Measurements from ENCODE around the gene CARMIL1. TPM values are rescaled to one million over a fixed set of nuclear protein-coding genes. Genes with fewer than 3 reads are reported as not detected.

CARMIL1 gene
- polyA plus RNA-seq, 1 of the 3 experiments (the other 2 are of a cell fraction): 1.7 TPM

GRCh38 chr6:25464225-25464624 is 185.1 kb downstream of the CARMIL1 start:
- no peaks in the 10 kb centered on the region for H3K27me3 ChIP-seq (ENCODE audit: insufficient read depth)
- TF ChIP-seq GATA2 (CRISPR knock-in tag; IDR thresholded peaks at IDR 0.05) (no peak), SMC3 (IDR thresholded peaks at IDR 0.05; ENCODE audit: low read depth, low read length) (no peak), NRF1 (IDR thresholded peaks at IDR 0.05; ENCODE audit: low read depth, low read length) (no peak)
- no peaks in the 10 kb centered on the region for H3K4me1 ChIP-seq (ENCODE audit: control insufficient read depth in 1 of 2, insufficient read depth in 2 of 2, low read depth in 1 of 2, low read length in 1 of 2)
- ChIA-PET POLR2A (no interaction called here), CTCF (interaction anchor here (0.7 to 1.4 kb wide), 2 partner anchors 10 to 26 kb away, joined by 3 to 4 read pairs; no protein-coding TSS in a partner anchor)
- WGBS (ENCODE audit: low lambda C conversion rate): 88% methylated on average over 1 of the region's 1 CpG
- H3K9ac ChIP-seq: no peak overlapping the region
- H3K79me2 ChIP-seq (ENCODE audit: insufficient read depth): no peaks in the 10 kb centered on the region
- no peaks in the 10 kb centered on the region for H4K20me1 ChIP-seq (ENCODE audit: insufficient read depth)
- no peak overlapping the region for H2AFZ ChIP-seq (ENCODE audit: low read depth)
- no peaks in the 10 kb centered on the region for H3F3A ChIP-seq (replicated peaks; ENCODE audit: insufficient read depth)
- H3K9me3 ChIP-seq: no peaks in the 10 kb centered on the region
- no peak overlapping the region for H3K27ac ChIP-seq (ENCODE audit: low read depth in 2 of 2, low read length in 1 of 2)
- H3K4me3 ChIP-seq (ENCODE audit: low read depth in 2 of 2, low read length in 1 of 2): no peak overlapping the region
- no peaks in the 10 kb centered on the region for H3K36me3 ChIP-seq (replicated peaks in 1 of 2; ENCODE audit: control insufficient read depth in 1 of 2, insufficient read depth in 2 of 2, low read length in 1 of 2)
- no peak for DNase-seq
- no peak overlapping the region for H3K4me2 ChIP-seq
- no peaks in the 10 kb centered on the region for H3K9me2 ChIP-seq

GRCh38 chr6:25465941-25466340 is 186.8 kb downstream of the CARMIL1 start:
- no peaks in the 10 kb centered on the region for H4K20me1 ChIP-seq (ENCODE audit: insufficient read depth)
- no peaks in the 10 kb centered on the region for H3K27me3 ChIP-seq (ENCODE audit: insufficient read depth)
- no peaks in the 10 kb centered on the region for H3K36me3 ChIP-seq (replicated peaks in 1 of 2; ENCODE audit: control insufficient read depth in 1 of 2, insufficient read depth in 2 of 2, low read length in 1 of 2)
- TF ChIP-seq GABPA (IDR thresholded peaks at IDR 0.05; ENCODE audit: low read depth) (no peak), RAD21 (IDR thresholded peaks at IDR 0.05; ENCODE audit: low read length) (no peak), JUND (IDR thresholded peaks at IDR 0.05) (no peak), USF1 (IDR thresholded peaks at IDR 0.05; ENCODE audit: borderline replicate concordance, low read depth) (no peak), MXI1 (IDR thresholded peaks at IDR 0.05; ENCODE audit: low read depth, low read length) (no peak), TEAD4 (IDR thresholded peaks at IDR 0.05; ENCODE audit: borderline replicate concordance, insufficient read depth) (no peak), EZH2phosphoT487 (IDR thresholded peaks at IDR 0.05; ENCODE audit: borderline replicate concordance, low read depth) (no peak), TAF1 (IDR thresholded peaks at IDR 0.05; ENCODE audit: borderline replicate concordance, low read depth, low read length) (no peak), FOSL2 (IDR thresholded peaks at IDR 0.05; ENCODE audit: borderline replicate concordance, low read depth) (no peak), SIN3A (IDR thresholded peaks at IDR 0.05; ENCODE audit: borderline replicate concordance, low read depth, low read length) (no peak), NRF1 (IDR thresholded peaks at IDR 0.05; ENCODE audit: low read depth, low read length) (no peak), FOXJ3 (CRISPR knock-in tag; IDR thresholded peaks at IDR 0.05) (no peak)
- H3K9me3 ChIP-seq: no peaks in the 10 kb centered on the region
- H3K4me2 ChIP-seq: no peak overlapping the region
- POLR2A ChIA-PET: no interaction called here
- no peak overlapping the region for H3K27ac ChIP-seq (ENCODE audit: low read depth in 2 of 2, low read length in 1 of 2)
- WGBS (ENCODE audit: low lambda C conversion rate): 92% methylated on average over 2 of the region's 2 CpGs
- H3K4me1 ChIP-seq (ENCODE audit: control insufficient read depth in 1 of 2, insufficient read depth in 2 of 2, low read depth in 1 of 2, low read length in 1 of 2): no peaks in the 10 kb centered on the region
- no peak overlapping the region for H3K4me3 ChIP-seq (ENCODE audit: low read depth in 2 of 2, low read length in 1 of 2)
- no peaks in the 10 kb centered on the region for H3K9me2 ChIP-seq
- H2AFZ ChIP-seq (ENCODE audit: low read depth): no peak overlapping the region
- no peaks in the 10 kb centered on the region for H3K79me2 ChIP-seq (ENCODE audit: insufficient read depth)
- H3K9ac ChIP-seq: no peak overlapping the region
- H3F3A ChIP-seq (replicated peaks; ENCODE audit: insufficient read depth): no peaks in the 10 kb centered on the region
- CTCF ChIA-PET: interaction anchor here (0.8 to 1.4 kb wide), 2 partner anchors 24 to 201 kb away, joined by 3 to 4 read pairs; no protein-coding TSS in a partner anchor
- DNase-seq: no peak
